OCI-LY7 (cell line): ENCODE measurements around the gene TMEM43.

Experiments used
- EZH2phosphoT487 ChIP-seq: fragments of 200-600 bp; sonication (generic); IDR thresholded peaks from 2 replicates; pipeline ENCODE4 v1.6.1; 2018; ENCODE audit warnings: low read depth, borderline replicate concordance, mild to moderate bottlenecking, mixed run types, antibody characterized with exemption, low read length, moderate library complexity, mixed read lengths
- TF ChIP-seq, protein P1 (sequence below): fragments of 200-600 bp; sonication (generic); conservative IDR thresholded peaks from 2 replicates; pipeline ENCODE4 v1.5.1; 2014; ENCODE audit warnings: mild to moderate bottlenecking, antibody characterized with exemption, low read length, moderate library complexity, mixed read lengths

- TF ChIP-seq, protein P1, sequence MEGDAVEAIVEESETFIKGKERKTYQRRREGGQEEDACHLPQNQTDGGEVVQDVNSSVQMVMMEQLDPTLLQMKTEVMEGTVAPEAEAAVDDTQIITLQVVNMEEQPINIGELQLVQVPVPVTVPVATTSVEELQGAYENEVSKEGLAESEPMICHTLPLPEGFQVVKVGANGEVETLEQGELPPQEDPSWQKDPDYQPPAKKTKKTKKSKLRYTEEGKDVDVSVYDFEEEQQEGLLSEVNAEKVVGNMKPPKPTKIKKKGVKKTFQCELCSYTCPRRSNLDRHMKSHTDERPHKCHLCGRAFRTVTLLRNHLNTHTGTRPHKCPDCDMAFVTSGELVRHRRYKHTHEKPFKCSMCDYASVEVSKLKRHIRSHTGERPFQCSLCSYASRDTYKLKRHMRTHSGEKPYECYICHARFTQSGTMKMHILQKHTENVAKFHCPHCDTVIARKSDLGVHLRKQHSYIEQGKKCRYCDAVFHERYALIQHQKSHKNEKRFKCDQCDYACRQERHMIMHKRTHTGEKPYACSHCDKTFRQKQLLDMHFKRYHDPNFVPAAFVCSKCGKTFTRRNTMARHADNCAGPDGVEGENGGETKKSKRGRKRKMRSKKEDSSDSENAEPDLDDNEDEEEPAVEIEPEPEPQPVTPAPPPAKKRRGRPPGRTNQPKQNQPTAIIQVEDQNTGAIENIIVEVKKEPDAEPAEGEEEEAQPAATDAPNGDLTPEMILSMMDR, result no peak
- TF ChIP-seq EZH2phosphoT487, result no peak
Measured at GRCh38 chr3:14144423-14145075, 19.7 kb downstream of the TMEM43 start.
